Stimulated activated CD8-positive, alpha-beta memory T cell treated with anti-CD3 and anti-CD28 coated beads, Interleukin-12 subunit alpha, Interleukin-12 subunit beta, amount 100 ng/mL, for 1 hour (primary cell): ENCODE measurements around the gene PIP5K1C.

Experiments
- DNase-seq: peaks from one replicate; pipeline ENCODE4 v3.0.0-alpha.2; 2020; ENCODE audit warnings: low read depth

PIP5K1C gene

DNA sequence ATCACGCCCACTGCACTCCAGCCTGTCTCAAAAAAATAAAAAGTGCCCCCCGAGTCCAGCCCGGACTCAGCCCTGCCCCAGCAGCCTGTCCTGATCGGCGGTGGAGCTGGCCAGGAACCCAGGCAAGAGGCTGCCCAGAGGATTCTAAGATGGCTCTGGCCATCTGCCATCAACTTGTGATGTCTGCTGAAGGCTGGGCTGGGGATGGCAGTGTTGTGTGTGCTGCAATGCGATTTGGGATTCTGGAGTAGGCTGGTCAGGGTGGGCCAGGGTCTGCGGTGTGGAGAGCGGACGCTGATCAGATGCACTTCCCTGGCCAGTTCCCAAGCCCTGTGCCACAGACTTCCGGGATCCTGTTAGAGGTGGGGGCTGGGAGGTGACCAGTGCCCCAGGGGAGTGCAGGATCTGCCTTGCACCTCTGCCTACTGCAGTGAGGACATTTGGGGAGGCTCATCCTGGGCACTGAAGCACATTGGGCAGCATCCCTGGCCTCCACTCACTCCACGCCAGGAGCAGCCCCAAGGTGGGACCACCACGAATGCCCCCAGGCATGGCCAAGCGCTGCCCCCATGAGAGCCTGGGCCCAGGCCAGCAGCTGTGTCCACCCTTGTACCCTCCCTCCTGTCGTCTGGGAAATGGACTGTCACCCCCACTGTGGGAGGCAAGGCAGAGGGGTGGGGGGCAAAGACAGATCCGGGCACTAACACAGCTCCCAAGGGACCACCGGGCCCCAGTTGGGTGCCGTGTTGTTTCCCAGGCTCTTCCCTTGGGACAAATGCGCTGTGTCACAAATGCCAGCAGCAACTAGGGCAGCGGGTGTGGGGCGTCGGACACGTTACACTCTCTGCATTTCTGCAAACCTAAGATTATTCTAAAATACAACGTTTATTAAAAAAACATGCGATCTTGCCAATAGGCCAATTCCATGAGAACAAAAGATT lies 90.2 kb downstream of the PIP5K1C start:
- DNase-seq, result no peak

DNA sequence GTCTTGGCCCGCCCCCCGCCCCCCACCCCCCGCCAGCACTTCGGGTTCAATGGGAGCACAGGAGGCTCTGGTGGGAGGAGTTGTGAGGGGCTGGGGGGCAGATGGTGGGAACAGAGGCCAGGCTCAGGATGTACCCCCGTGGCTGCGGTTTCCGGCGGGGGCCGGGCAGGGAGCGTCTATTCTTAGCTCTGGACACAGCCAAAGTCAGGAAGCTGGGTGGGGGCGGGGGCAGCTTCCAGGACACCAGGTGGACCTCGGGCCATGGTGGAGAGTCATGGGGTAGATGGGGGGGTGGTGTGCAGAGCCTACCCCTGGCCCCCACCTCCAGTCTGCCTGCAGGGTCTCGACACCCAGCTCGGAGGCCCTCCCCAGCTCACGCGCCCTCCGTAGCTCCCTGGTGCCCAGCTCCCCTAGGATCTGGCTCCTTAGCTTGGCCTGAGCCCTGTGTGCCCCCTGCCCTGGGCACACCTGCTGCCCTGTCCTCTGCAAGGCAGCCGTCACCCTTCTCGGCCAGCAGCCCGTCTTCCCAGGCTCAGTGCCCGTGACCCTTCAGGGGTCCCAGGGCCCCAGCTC lies 91.4 kb downstream of the PIP5K1C start:
- DNase-seq, result no peak

DNA sequence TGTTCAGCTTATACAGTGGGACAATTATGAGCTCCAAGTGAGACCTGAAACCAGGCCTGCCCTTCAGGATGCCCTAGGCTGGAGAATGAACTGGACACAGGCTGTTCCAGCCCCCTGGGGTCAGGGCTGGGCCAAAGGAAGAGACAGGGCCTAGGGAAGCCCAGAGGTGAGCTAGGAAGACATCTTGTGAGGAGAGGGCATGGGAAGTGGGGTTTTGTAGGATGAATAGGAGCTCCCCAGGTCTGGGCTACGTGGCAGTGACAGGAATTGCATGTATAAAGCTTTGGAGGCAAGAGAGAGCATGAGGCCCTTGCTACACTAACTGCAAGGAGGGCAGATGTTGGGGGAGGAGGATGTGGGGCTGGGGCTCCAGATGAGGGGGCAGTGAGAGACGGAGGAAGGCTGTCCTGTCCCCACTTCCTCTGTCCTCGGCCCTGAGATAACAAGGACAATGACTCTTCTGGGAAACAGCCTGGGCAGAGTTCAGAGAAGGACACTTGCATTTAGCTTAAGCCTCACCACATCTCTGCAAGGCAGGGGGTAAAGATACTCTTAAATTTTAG lies 92.1 kb downstream of the PIP5K1C start:
- no peak for DNase-seq

DNA sequence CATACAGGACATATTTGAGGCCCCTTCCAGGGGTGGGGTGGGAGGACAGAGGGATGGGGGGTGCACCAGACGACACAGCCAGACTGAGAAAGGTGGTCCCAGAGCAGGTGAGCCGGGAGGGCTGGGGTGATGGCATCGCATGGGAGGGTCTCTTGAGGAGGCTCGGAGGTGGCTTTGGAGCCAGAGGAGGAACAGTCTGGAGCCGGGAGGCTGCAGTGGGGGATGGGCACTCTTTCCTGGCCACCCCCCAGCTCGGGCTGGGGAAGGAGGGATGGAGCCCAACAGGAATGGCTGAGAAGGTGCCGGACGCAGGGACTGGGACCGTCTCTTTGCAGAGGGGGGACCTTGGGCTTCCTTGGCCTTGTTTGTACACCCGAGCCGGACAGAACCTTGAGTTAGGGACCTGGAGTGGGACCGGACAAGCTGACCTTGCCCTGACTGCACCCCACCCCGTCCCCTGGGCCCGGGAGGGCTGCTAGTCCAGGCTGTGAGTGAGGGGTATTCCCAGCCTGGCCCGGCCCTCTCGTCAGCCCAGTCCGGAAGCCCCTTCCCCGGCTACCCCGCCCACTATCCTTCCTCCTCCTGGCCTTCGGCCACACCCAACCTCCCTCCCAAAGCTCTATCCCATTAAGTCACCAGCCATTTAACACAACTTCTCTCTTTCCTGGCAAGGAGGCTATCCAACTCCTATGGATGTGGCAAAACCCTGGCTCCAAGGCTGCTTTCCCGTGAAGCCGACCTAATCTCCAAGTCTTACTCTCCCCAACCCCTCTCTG lies 92.8 kb downstream of the PIP5K1C start:
- DNase-seq, result no peak

GRCh38 chr19:3606690-3607289 lies 93.5 kb downstream of the PIP5K1C start, which contains the start of gene TBXA2R:
TBXA2R (minus strand) TSS chr19:3606875; CDS start chr19:3600634, 6,241 bp downstream.
- no peak for DNase-seq

DNA sequence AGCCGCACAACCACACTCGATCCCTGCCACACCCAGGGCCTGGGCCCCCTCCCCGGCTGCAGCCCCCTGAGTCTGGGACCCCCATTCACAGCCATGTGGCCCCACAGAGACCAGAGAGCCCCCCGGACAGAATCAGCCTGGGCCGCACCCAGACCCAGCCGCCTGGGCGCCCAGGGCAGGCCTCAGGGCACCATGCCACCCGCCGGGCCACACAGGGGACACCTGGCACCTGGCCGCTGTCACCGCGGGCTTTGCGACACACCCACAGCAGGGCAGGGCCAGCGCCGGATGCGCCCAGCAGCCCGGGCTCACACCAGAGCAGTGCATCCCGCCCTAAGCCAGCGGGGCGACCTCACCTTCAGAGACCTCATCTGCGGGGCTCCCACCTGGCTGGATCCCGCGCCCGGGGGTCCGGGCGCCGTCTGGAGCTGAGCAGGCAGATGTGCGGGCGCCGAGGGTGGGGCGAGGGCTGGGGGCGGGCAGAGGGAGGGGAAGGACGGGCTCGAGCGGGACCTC lies 94.0 kb downstream of the PIP5K1C start:
- DNase-seq, result no peak

DNA sequence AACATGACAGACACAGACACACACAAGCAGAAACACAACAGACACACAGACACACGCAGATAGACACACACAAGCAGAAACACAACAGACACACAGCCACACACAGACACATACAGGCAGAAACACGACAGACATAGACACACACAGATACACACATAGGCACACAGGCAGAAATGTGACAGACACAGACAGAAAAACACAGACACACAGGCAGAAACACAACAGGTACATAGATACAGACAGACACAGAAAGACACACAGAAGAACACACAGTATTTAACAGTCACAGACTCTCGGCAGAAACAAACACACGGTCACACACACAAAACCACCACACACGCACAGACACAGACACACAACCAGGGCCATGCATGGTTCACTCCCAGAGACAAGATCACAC lies 94.5 kb downstream of the PIP5K1C start:
- DNase-seq, result no peak

- DNase-seq, result no peak
Measured at GRCh38 chr19:3605361-3605760, 94.9 kb downstream of the PIP5K1C start.

- no peak for DNase-seq
Measured at GRCh38 chr19:3604987-3605343, 95.3 kb downstream of the PIP5K1C start.

DNA sequence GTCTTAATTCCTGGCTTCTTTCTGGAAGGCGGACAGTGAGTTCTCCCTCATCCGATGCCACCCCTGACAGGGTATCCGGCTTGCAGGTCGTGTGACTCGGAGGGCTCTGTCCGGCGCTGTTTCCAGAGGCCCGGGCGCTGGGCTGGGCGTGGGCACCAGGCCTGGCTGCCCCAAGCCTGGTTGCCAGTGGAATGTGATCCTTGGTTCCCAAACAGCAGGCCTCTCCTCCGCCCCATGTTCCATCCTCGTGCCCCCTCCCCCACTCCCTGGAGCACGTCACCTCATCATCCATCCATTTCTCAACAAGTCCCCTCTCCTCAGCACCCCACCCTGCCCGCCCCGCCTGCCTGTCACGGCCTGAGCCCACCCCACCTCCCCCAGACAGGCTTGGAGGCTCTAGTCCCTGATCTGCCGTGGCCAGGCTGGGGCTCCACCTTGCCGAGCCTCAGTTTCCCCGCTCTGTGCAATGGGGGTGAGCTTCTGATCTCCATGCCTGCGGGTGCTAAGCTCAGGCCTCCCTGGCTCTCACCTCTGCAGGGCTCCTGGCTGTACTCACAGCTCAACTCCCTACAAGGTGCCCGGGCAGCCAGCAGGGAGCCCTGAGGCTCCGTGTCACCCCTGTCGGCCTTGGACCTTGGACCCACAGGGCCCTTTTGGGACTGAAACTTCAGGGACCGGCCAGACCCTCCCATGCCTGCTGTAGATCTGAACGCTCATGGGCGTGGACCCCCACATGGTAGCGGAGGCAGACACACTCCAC lies 95.9 kb downstream of the PIP5K1C start:
- no peak for DNase-seq

GRCh38 chr19:3603121-3603811 lies 97.0 kb downstream of the PIP5K1C start:
- DNase-seq, result no peak

DNA sequence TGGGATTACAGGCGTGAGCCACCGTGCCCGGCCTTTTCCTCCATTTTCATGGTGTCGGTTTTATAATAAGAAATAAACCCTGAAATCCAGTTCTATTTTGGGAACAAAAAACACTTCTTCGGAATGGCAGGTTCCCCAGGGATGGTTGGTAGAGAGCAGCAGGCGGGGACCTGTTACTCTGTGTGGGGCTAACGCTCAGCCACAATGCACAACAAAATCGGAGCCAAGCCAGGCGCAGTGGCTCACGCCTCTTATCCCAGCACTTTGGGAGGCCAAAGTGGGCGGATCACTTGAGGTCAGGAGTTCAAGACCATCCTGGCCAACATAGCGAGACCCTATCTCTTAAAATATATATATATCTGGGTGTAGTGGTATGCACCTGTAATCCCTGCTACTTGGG lies 99.2 kb downstream of the PIP5K1C start:
- no peak for DNase-seq

DNA sequence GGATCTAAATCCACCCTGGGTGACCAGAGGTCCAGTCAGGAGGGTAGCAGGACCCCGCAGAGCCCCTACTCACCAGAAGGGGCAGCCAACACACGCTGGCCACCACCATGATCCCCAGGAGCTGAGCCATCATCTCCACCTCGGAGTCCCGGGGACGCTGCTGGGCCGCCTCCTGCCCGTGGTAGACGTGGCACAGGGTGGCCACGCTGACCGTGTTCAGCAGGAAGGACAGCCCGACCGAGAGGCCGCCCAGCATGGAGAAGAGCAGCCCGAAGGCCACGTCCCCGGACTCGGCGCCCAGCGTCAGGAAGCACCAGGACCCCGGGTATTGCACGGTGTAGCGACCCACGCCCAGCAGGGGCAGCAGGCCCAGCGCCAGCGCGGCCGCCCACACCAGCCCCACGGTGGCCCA lies 100.5 kb downstream of the PIP5K1C start:
- no peak for DNase-seq

GRCh38 chr19:3595521-3596061 lies 104.7 kb downstream of the PIP5K1C start:
- no peak for DNase-seq

GRCh38 chr19:3593156-3593555 lies 107.1 kb downstream of the PIP5K1C start:
- no peak for DNase-seq

GRCh38 chr19:3591876-3592613 lies 108.2 kb downstream of the PIP5K1C start:
- DNase-seq, result no peak

GRCh38 chr19:3590991-3591659 lies 109.1 kb downstream of the PIP5K1C start:
- no peak for DNase-seq

- no peak for DNase-seq
Measured at GRCh38 chr19:3589949-3590348, 110.3 kb downstream of the PIP5K1C start.

GRCh38 chr19:3589439-3589838 lies 110.8 kb downstream of the PIP5K1C start:
- DNase-seq, result no peak
